CD4-positive, alpha-beta T cell (primary cell): Measurements from ENCODE around the gene PHF21B. TPM values are rescaled to one million over a fixed set of nuclear protein-coding genes. Genes with fewer than 3 reads are reported as not detected.

Experiments
- ATAC-seq: fragments of 200-7000 bp; cut with Tn5 transposase; one replicate; pipeline ENCODE4 v1.10.0; 2022; ENCODE audit warnings: mild to moderate bottlenecking; ENCODE audit not compliant: poor library complexity
- CTCF ChIA-PET: fragments of 350-600 bp; sonication (Branson Sonifier 250); formaldehyde crosslinking; loops from one replicate; lab custom pipeline; 2021; ENCODE audit warnings: antibody characterized with exemption, inconsistent platforms; lab: Charles Lee
- POLR2A ChIA-PET: fragments of 350-600 bp; sonication (Branson Sonifier 250); formaldehyde crosslinking; loops from one replicate; lab custom pipeline; 2021; ENCODE audit warnings: antibody characterized with exemption, inconsistent platforms; lab: Charles Lee
- DNase-seq, 14 experiments: peaks; one replicate each; pipeline ENCODE4 v3.0.0-alpha.2; 2013 to 2020; ENCODE audit warnings: mixed read lengths in 2 of 14
- H3K27ac ChIP-seq, 2 donors: one replicate each; pipeline versions ENCODE4 v1.5.1 to v1.7.0; 2013; ENCODE audit warnings: low read length in 2 of 2, low read depth in 1 of 2, mild to moderate bottlenecking in 1 of 2
- H3K27me3 ChIP-seq, 2 experiments: 1 replicate in 1 of 2; 2 replicates in 1 of 2; pipeline versions ENCODE4 v1.6.1 to v1.7.0; 2013; ENCODE audit warnings: low read length in 2 of 2, control low read depth in 1 of 2, mild to moderate bottlenecking in 1 of 2, moderate library complexity in 1 of 2; ENCODE audit not compliant: insufficient read depth in 2 of 2, control insufficient read depth in 1 of 2
- H3K36me3 ChIP-seq: one replicate; pipeline ENCODE4 v1.6.1; 2013; ENCODE audit warnings: low read length, control low read depth; ENCODE audit not compliant: insufficient read depth
- H3K4me1 ChIP-seq: one replicate; pipeline ENCODE4 v1.6.1; 2013; ENCODE audit warnings: low read length, control low read depth; ENCODE audit not compliant: insufficient read depth
- H3K4me3 ChIP-seq: one replicate; pipeline ENCODE4 v1.5.1; 2013; ENCODE audit warnings: mild to moderate bottlenecking, low read length, moderate library complexity
- H3K9me3 ChIP-seq, 2 experiments: 1 replicate in 1 of 2; 2 replicates in 1 of 2; pipeline versions ENCODE4 v1.6.1 to v1.7.0; 2013; ENCODE audit warnings: low read length in 2 of 2, mild to moderate bottlenecking in 2 of 2, control low read depth in 1 of 2, moderate library complexity in 1 of 2; ENCODE audit not compliant: control insufficient read depth in 1 of 2, insufficient read depth in 1 of 2
- H3K27ac Mint-ChIP-seq: one replicate; pipeline ENCODE4 v1.8.0; 2020; ENCODE audit warnings: mixed read lengths
- H3K27me3 Mint-ChIP-seq: one replicate; pipeline ENCODE4 v1.8.0; 2021; ENCODE audit warnings: mixed read lengths
- H3K36me3 Mint-ChIP-seq: one replicate; pipeline ENCODE4 v1.8.0; 2021; ENCODE audit warnings: low read depth, mixed read lengths
- H3K4me1 Mint-ChIP-seq: one replicate; pipeline ENCODE4 v1.8.0; 2021; ENCODE audit warnings: low read depth, mixed read lengths
- H3K4me3 Mint-ChIP-seq: one replicate; pipeline ENCODE4 v1.8.0; 2020; ENCODE audit warnings: mild to moderate bottlenecking, mixed read lengths
- H3K9me3 Mint-ChIP-seq: one replicate; pipeline ENCODE4 v1.8.0; 2020; ENCODE audit warnings: mixed read lengths
- CTCF ChIP-seq: fragments of 200-600 bp; IDR thresholded peaks from one replicate; pipeline ENCODE4 v1.8.0; 2022; ENCODE audit warnings: antibody characterized with exemption, mild to moderate bottlenecking
- intact Hi-C, 2 experiments: fragments of 100-400 bp; cut with DNase I in 1 of 2; cut with micrococcal nuclease in 1 of 2; formaldehyde crosslinking; loops; one replicate each; pipeline versions ENCODE4 v1.15.1 to v1.9.0; 2023 to 2025; cut with DNase I, micrococcal nuclease
- total RNA-seq, 174 experiments: library from RNA in 2 of 174; stranded (reverse) in 2 of 174; gene quantifications; one replicate each; pipeline ENCODE4 v1.2.3 and lab custom pipeline; 2021 to 2026

PHF21B gene
- total RNA-seq, 2 experiments from 2014 or later = not detected

GRCh38 chr22:45008751-45009605 is 827 bp downstream of the PHF21B start:
- Mint-ChIP-seq H3K4me3 (no peak overlapping the region), H3K36me3 (no peaks in the 10 kb centered on the region), H3K4me1 (peaks cover 14% of the 10 kb centered on the region), H3K9me3 (no peaks in the 10 kb centered on the region), H3K27ac (no peak overlapping the region), H3K27me3 (peaks cover 61% of the 10 kb centered on the region)
- CTCF ChIA-PET = no interaction called here
- POLR2A ChIA-PET = no interaction called here
- peaks cover 44 to 77% of the 10 kb centered on the region in 2 experiments for H3K27me3 ChIP-seq
- peaks cover 24% of the 10 kb centered on the region for H3K4me1 ChIP-seq
- no peaks in the 10 kb centered on the region for H3K9me3 ChIP-seq
- DNase-seq (no peak), ATAC-seq (no peak)
- intact Hi-C loops = no loop called here
- no peak for TF ChIP-seq CTCF
- H3K27ac ChIP-seq = no peak overlapping the region
- no peak overlapping the region for H3K4me3 ChIP-seq
- no peaks in the 10 kb centered on the region for H3K36me3 ChIP-seq

GRCh38 chr22:45008186-45008681 is 1.6 kb downstream of the PHF21B start:
- Mint-ChIP-seq H3K4me3 (no peak overlapping the region), H3K4me1 (peaks cover 14% of the 10 kb centered on the region), H3K27me3 (peaks cover 68% of the 10 kb centered on the region), H3K27ac (no peak overlapping the region), H3K9me3 (no peaks in the 10 kb centered on the region), H3K36me3 (no peaks in the 10 kb centered on the region)
- DNase-seq (no peak), ATAC-seq (no peak)
- Histone ChIP-seq H3K36me3 (no peaks in the 10 kb centered on the region), H3K27me3 (peaks cover 44 to 77% of the 10 kb centered on the region in 2 experiments), H3K4me1 (peaks cover 24% of the 10 kb centered on the region), H3K4me3 (peak overlapping the region; percentile 2), H3K27ac (no peak overlapping the region), H3K9me3 (peaks cover 0 to 3% of the 10 kb centered on the region in 2 experiments)
- POLR2A ChIA-PET = interaction anchor here (1.1 kb wide), 1 partner anchor 165 kb away, joined by 4 read pairs; no protein-coding TSS in a partner anchor
- intact Hi-C loops = no loop called here
- CTCF ChIA-PET = no interaction called here
- TF ChIP-seq CTCF = no peak

- Mint-ChIP-seq H3K36me3 (no peaks in the 10 kb centered on the region), H3K9me3 (no peaks in the 10 kb centered on the region), H3K4me3 (no peak overlapping the region), H3K27ac (no peak overlapping the region), H3K4me1 (peaks cover 14% of the 10 kb centered on the region), H3K27me3 (peaks cover 68% of the 10 kb centered on the region)
- peaks cover 41 to 77% of the 10 kb centered on the region in 2 experiments for H3K27me3 ChIP-seq
- intact Hi-C loops = no loop called here
- ChIA-PET POLR2A (interaction anchor here (1.1 kb wide), 1 partner anchor 165 kb away, joined by 4 read pairs; no protein-coding TSS in a partner anchor), CTCF (no interaction called here)
- H3K27ac ChIP-seq = no peak overlapping the region
- TF ChIP-seq CTCF = no peak
- no peaks in the 10 kb centered on the region for H3K36me3 ChIP-seq
- DNase-seq (peak in 1 of 14 experiments; percentile 9), ATAC-seq (no peak)
- no peak overlapping the region for H3K4me3 ChIP-seq
- peaks cover 24% of the 10 kb centered on the region for H3K4me1 ChIP-seq
- H3K9me3 ChIP-seq = peaks cover 0 to 8% of the 10 kb centered on the region in 2 experiments
Measured at GRCh38 chr22:45007391-45008185, 2.2 kb downstream of the PHF21B start.
